Karpas-422 (cell line): Measurements from ENCODE around the gene EDNRA. TPM values are rescaled to one million over a fixed set of nuclear protein-coding genes. Genes with fewer than 3 reads are reported as not detected.
"Not testable (repeated sequence)": the region's sequence is repeated elsewhere in the genome, so short reads cannot be mapped to it uniquely, and the experiment has no call there.

Experiments used
- DNase-seq: peaks from one replicate; pipeline ENCODE4 v3.0.0-alpha.2; 2015
- H2AFZ ChIP-seq: fragments of 200-600 bp; sonication (generic); 2 replicates; pipeline ENCODE4 v1.6.1; 2014; ENCODE audit warnings: antibody characterized with exemption, low read length, mixed read lengths
- H3K27ac ChIP-seq: fragments of 200-600 bp; sonication (generic); 2 replicates; pipeline ENCODE4 v1.5.1; 2014; ENCODE audit warnings: mild to moderate bottlenecking, low read length, moderate library complexity
- H3K27me3 ChIP-seq: fragments of 200-600 bp; sonication (generic); 2 replicates; pipeline ENCODE4 v1.6.1; 2014; ENCODE audit warnings: low read length, mixed read lengths
- H3K36me3 ChIP-seq: fragments of 200-600 bp; sonication (generic); 2 replicates; pipeline ENCODE4 v1.6.1; 2014; ENCODE audit warnings: low read length, mixed read lengths; ENCODE audit not compliant: insufficient read depth
- H3K4me1 ChIP-seq: fragments of 200-600 bp; sonication (generic); 2 replicates; pipeline ENCODE4 v1.6.1; 2014; ENCODE audit warnings: mild to moderate bottlenecking, low read length, mixed read lengths
- H3K4me2 ChIP-seq: fragments of 200-600 bp; sonication (generic); 2 replicates; pipeline ENCODE4 v1.6.1; 2014; ENCODE audit warnings: low read length, low read depth, mild to moderate bottlenecking; ENCODE audit not compliant: poor library complexity, severe bottlenecking
- H3K4me3 ChIP-seq: fragments of 200-600 bp; sonication (generic); 2 replicates; pipeline ENCODE4 v1.5.1; 2014; ENCODE audit warnings: mild to moderate bottlenecking, antibody characterized with exemption, low read length, mixed read lengths
- H3K79me2 ChIP-seq: fragments of 200-600 bp; sonication (generic); 2 replicates; pipeline ENCODE4 v1.6.1; 2014; ENCODE audit warnings: mild to moderate bottlenecking, low read length, mixed read lengths
- H3K9ac ChIP-seq: fragments of 200-600 bp; sonication (generic); 2 replicates; pipeline ENCODE4 v1.6.0; 2014; ENCODE audit warnings: low read length
- H3K9me2 ChIP-seq: fragments of 200-600 bp; sonication (generic), shearing (Covaris generic); replicated peaks from 2 replicates; pipeline ENCODE4 v1.6.0; 2014; ENCODE audit warnings: mild to moderate bottlenecking, low read length, moderate library complexity; ENCODE audit not compliant: insufficient read depth
- H3K9me3 ChIP-seq: fragments of 300-700, 200-600 bp; sonication (generic); 2 replicates; pipeline ENCODE4 v1.6.1; 2014; ENCODE audit warnings: low read length, mixed read lengths
- H4K20me1 ChIP-seq: fragments of 200-600 bp; sonication (generic); 2 replicates; pipeline ENCODE4 v1.6.1; 2014; ENCODE audit warnings: mild to moderate bottlenecking, antibody characterized with exemption, low read length, low read depth; ENCODE audit not compliant: insufficient read depth
- total RNA-seq: library from RNA; depleted of rRNA; stranded (reverse); fragments of >200 nt; shearing (Covaris generic); gene quantifications from 2 replicates; pipeline ENCODE4 v1.2.3, GENCODE V29; 2014; ENCODE audit warnings: low replicate concordance; rRNA removed

The EDNRA gene
- not detected in 2 replicates for total RNA-seq

GRCh38 chr4:147480891-147481576, at the start of gene EDNRA:
Gene EDNRA, plus strand, starts transcription at chr4:147481097. Its CDS starts 4,585 bp downstream, at chr4:147485682.
- H2AFZ ChIP-seq: no peak within 1 kb of the TSS
- no peaks in the 10 kb centered on the region for H3K27me3 ChIP-seq
- H3K27ac ChIP-seq: no peak within 1 kb of the TSS
- H4K20me1 ChIP-seq: no peaks in the 10 kb centered on the region
- no peaks in the 10 kb centered on the region for H3K79me2 ChIP-seq
- no peaks in the 10 kb centered on the region for H3K36me3 ChIP-seq
- H3K4me2 ChIP-seq: no peak within 1 kb of the TSS
- H3K4me1 ChIP-seq: no peaks in the 10 kb centered on the region
- no peak within 1 kb of the TSS for H3K9ac ChIP-seq
- no peak within 1 kb of the TSS for H3K4me3 ChIP-seq
- no peaks in the 10 kb centered on the region for H3K9me3 ChIP-seq
- no peaks in the 10 kb centered on the region for H3K9me2 ChIP-seq
- DNase-seq: no peak

- not testable (repeated sequence) for H3K9me3 ChIP-seq, H3K27me3 ChIP-seq, H3K4me3 ChIP-seq, H2AFZ ChIP-seq, H4K20me1 ChIP-seq, H3K36me3 ChIP-seq, H3K9ac ChIP-seq, H3K79me2 ChIP-seq, H3K9me2 ChIP-seq, H3K4me2 ChIP-seq, H3K4me1 ChIP-seq, H3K27ac ChIP-seq, DNase-seq
These were observed 46.5 kb upstream of the EDNRA start for GRCh38 chr4:147434370-147434769.

- no peaks in the 10 kb centered on the region; the same call in 1 of the 2 replicates for H3K27me3 ChIP-seq
- H3K79me2 ChIP-seq: no peaks in the 10 kb centered on the region
- no peaks in the 10 kb centered on the region for H3K9me3 ChIP-seq
- DNase-seq: no peak
- no peak overlapping the region for H3K4me2 ChIP-seq
- no peaks in the 10 kb centered on the region for H3K36me3 ChIP-seq
- no peaks in the 10 kb centered on the region for H3K9me2 ChIP-seq
- H4K20me1 ChIP-seq: no peaks in the 10 kb centered on the region
- no peak overlapping the region for H3K4me3 ChIP-seq
- no peak overlapping the region for H3K9ac ChIP-seq
- H3K4me1 ChIP-seq: no peaks in the 10 kb centered on the region
- H3K27ac ChIP-seq: no peak overlapping the region
- no peak overlapping the region for H2AFZ ChIP-seq
These were observed 40.5 kb upstream of the EDNRA start for GRCh38 chr4:147440442-147440841.

GRCh38 chr4:147447786-147448185, 33.1 kb upstream of the EDNRA start:
- DNase-seq: no peak
- Histone ChIP-seq H3K9me2 (no peaks in the 10 kb centered on the region), H3K79me2 (no peaks in the 10 kb centered on the region), H3K9me3 (no peaks in the 10 kb centered on the region), H3K27me3 (0 out of 2 replicates have a peak, but pooled peaks cover 2% of the 10 kb centered on the region), H3K4me3 (no peak overlapping the region), H2AFZ (no peak overlapping the region), H3K9ac (no peak overlapping the region), H3K36me3 (no peaks in the 10 kb centered on the region), H3K4me1 (no peaks in the 10 kb centered on the region), H3K27ac (no peak overlapping the region), H4K20me1 (no peaks in the 10 kb centered on the region), H3K4me2 (no peak overlapping the region)

GRCh38 chr4:147453561-147454141, 27.2 kb upstream of the EDNRA start:
- Histone ChIP-seq H3K4me2 (no peak overlapping the region), H2AFZ (no peak overlapping the region), H4K20me1 (no peaks in the 10 kb centered on the region), H3K27me3 (0 out of 2 replicates have a peak, but pooled peaks cover under 1% of the 10 kb centered on the region), H3K79me2 (no peaks in the 10 kb centered on the region), H3K9me2 (no peaks in the 10 kb centered on the region), H3K36me3 (no peaks in the 10 kb centered on the region), H3K9me3 (no peaks in the 10 kb centered on the region), H3K27ac (no peak overlapping the region), H3K4me3 (no peak overlapping the region), H3K4me1 (no peaks in the 10 kb centered on the region), H3K9ac (no peak overlapping the region)
- no peak for DNase-seq

- Histone ChIP-seq H3K27me3 (no peaks in the 10 kb centered on the region), H3K4me2 (no peak overlapping the region), H2AFZ (no peak overlapping the region), H3K79me2 (no peaks in the 10 kb centered on the region), H3K4me3 (no peak overlapping the region), H4K20me1 (no peaks in the 10 kb centered on the region), H3K9me3 (no peaks in the 10 kb centered on the region), H3K4me1 (no peaks in the 10 kb centered on the region), H3K9ac (no peak overlapping the region), H3K27ac (no peak overlapping the region), H3K9me2 (no peaks in the 10 kb centered on the region), H3K36me3 (no peaks in the 10 kb centered on the region)
- DNase-seq: no peak
These were observed 24.2 kb upstream of the EDNRA start for GRCh38 chr4:147456706-147457105.

GRCh38 chr4:147461161-147461560, 19.7 kb upstream of the EDNRA start:
- Histone ChIP-seq H3K4me1 (no peaks in the 10 kb centered on the region), H3K4me3 (no peak overlapping the region), H3K9ac (no peak overlapping the region), H3K27ac (no peak overlapping the region), H2AFZ (no peak overlapping the region), H3K27me3 (no peaks in the 10 kb centered on the region), H3K9me3 (peaks cover 6% of the 10 kb centered on the region), H3K36me3 (no peaks in the 10 kb centered on the region), H3K4me2 (no peak overlapping the region), H3K9me2 (no peaks in the 10 kb centered on the region; the same call in 1 of the 2 replicates), H3K79me2 (no peaks in the 10 kb centered on the region), H4K20me1 (no peaks in the 10 kb centered on the region)
- DNase-seq: no peak

GRCh38 chr4:147463065-147463464, 17.8 kb upstream of the EDNRA start:
- Histone ChIP-seq H3K79me2 (no peaks in the 10 kb centered on the region), H3K4me3 (no peak overlapping the region), H3K4me1 (no peaks in the 10 kb centered on the region), H3K9ac (no peak overlapping the region), H3K27me3 (no peaks in the 10 kb centered on the region), H2AFZ (no peak overlapping the region), H3K27ac (no peak overlapping the region), H4K20me1 (no peaks in the 10 kb centered on the region), H3K9me3 (peaks cover 6% of the 10 kb centered on the region), H3K36me3 (no peaks in the 10 kb centered on the region), H3K4me2 (no peak overlapping the region), H3K9me2 (no peaks in the 10 kb centered on the region; the same call in 1 of the 2 replicates)
- DNase-seq: no peak
